C4-2B (cell line): ENCODE measurements around the gene SMC6.

Experiments
- H3K27ac ChIP-seq: fragments of 450-650 bp; 2 replicates; pipeline ENCODE4 v1.5.1; 2017
- ZFX ChIP-seq: fragments of 450-650 bp; IDR thresholded peaks from 2 replicates; pipeline ENCODE4 v1.6.1; 2017
- TF ChIP-seq, protein P1 (sequence below): fragments of 450-650 bp; conservative IDR thresholded peaks from 2 replicates; pipeline ENCODE4 v1.5.1; 2017; ENCODE audit warnings: mild to moderate bottlenecking

SMC6 gene

DNA sequence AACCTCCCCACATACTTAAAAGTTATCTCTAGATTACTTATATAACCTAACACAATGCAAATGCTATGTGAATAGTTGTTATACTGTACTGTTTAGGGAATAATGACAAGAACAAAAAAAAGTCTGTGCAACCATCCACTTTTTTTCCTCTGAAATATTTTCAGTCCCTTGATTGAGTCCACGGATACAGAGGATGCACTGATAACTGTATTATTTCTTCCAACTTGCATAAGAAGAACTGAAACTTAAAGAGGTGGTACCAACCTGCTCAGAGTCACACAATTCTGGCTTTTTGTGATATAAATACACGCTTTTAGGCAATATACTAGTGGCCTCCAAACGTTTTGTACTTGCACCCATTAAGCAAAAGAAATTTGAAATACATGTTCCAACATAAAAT is 1.4 kb downstream of the SMC6 start:
- TF ChIP-seq ZFX: no peak
- TF ChIP-seq, protein P1, sequence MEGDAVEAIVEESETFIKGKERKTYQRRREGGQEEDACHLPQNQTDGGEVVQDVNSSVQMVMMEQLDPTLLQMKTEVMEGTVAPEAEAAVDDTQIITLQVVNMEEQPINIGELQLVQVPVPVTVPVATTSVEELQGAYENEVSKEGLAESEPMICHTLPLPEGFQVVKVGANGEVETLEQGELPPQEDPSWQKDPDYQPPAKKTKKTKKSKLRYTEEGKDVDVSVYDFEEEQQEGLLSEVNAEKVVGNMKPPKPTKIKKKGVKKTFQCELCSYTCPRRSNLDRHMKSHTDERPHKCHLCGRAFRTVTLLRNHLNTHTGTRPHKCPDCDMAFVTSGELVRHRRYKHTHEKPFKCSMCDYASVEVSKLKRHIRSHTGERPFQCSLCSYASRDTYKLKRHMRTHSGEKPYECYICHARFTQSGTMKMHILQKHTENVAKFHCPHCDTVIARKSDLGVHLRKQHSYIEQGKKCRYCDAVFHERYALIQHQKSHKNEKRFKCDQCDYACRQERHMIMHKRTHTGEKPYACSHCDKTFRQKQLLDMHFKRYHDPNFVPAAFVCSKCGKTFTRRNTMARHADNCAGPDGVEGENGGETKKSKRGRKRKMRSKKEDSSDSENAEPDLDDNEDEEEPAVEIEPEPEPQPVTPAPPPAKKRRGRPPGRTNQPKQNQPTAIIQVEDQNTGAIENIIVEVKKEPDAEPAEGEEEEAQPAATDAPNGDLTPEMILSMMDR: no peak
- H3K27ac ChIP-seq: no peak overlapping the region

DNA sequence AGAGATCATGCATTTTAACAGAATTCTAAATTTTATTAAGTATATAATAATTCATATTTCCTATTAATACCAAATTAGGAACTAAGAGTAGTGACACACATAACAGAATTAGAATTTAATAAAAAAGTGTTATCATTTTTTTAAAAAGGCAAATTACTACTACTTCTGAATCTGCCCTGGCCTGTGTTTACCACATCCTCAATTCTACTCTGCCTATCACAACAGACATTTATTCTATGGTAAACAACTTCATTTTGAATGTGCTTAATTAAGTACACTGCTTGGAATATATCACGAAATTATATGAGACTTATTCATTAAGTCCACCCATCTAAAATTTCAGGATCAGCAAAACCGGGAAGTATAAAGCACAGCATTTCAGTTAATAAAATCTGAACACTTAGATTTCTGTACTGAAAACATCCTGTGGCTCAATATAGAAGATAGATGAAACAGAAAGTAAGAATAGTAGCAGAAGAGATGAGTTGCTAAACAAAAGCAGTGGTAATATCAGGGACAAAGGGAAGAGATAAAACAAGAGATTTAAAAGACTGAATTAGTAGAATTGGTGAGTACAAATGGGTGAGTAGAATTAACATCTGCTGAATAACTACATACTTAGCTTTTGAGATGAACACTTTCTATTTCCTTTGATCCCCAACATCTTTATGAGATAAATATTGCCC is 3.7 kb downstream of the SMC6 start:
- TF ChIP-seq, protein P1: no peak
- no peak for TF ChIP-seq ZFX
- no peak overlapping the region for H3K27ac ChIP-seq

DNA sequence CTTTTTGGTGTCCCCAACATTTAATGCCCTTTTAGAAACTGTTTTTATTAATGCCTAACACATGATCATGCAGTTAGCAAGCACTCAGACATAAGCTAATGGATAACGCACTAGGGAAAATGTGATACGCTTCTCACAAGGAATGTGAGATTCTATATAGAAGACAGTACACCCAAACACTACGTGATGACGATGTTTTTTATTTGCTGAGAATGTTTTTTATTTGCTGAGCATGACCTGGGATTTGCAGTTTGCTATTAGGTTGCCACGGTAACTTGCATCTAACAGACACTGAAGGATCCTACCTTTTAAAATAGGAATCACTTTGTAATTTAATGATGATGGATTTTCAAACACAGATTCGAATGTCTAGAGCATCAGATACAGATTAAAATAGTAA is 4.9 kb downstream of the SMC6 start:
- TF ChIP-seq, protein P1: no peak
- TF ChIP-seq ZFX: no peak
- no peak overlapping the region for H3K27ac ChIP-seq

DNA sequence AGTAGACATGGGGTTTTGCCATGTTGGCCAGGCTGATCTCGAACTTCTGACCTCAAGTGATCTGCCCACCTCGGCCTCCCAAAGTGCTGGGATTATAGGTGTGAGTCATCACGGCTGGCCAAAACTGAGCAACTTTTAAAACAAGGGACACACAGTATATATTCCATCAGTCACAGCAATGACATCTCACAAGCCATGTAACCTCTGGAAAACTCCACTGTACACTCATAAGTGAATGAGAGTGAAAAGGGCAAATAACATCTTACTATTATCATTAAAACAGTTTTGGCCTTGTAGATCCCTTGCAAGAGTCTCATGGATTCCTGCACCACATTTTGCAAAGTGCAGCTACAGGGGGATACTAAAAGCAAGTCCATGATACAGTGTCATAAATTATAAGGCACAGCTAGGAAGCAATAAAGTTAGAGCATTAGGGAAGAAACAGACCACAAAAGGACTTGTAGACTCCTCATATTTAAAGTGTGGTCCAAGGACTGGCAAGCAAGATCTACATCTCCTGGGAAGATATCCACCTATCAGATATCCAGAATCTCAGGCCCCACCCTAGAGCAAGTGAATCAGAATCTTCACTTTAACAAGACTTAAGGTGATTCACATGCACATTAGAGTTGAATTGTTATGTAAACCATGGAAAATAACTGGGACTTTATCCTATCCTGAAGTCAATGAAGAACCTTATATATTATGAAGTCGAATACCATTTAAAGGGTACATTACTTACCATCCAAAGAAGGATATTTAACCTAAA is 5.7 kb downstream of the SMC6 start:
- no peak overlapping the region for H3K27ac ChIP-seq
- TF ChIP-seq, protein P1: no peak
- no peak for TF ChIP-seq ZFX

DNA sequence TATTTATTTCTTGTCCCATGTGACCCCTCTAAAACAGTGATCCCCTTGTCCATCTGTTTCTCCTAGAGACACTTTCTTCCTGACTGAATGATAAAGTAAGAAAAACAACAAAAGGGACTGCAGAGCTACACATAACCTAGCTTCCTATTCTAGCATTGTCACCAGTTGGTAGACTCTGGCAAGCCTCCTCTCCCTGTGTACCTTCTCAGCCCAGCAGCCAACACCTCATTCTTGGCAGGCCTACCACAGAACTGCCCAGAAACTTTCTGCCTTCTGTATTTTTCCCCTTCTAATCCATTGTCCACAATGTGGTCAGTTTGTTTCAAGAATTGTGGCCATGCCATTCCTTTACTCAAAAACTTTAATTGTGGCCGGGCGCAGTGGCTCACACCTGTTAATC is 13.4 kb downstream of the SMC6 start:
- no peak for TF ChIP-seq ZFX
- TF ChIP-seq, protein P1: no peak
- no peak overlapping the region for H3K27ac ChIP-seq

DNA sequence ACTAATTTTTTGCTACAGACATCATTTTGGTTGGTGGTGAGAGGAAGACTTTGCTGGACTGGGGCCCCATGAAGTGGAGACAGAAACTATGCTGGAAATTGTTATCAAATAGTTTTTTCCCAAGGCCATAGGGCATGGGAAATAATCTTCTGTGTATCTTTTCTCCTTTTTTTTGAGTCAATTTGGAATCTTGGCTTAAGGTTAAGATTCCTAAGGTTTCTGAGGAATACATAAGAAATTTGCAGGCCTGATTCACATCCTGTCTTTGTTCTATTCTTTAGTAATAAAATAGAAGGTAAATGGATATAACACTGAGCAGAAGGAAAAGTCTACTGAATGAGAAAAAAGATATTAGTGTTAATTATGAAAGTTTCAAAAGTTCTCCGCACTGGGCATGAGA is 16.6 kb downstream of the SMC6 start:
- no peak overlapping the region for H3K27ac ChIP-seq

DNA sequence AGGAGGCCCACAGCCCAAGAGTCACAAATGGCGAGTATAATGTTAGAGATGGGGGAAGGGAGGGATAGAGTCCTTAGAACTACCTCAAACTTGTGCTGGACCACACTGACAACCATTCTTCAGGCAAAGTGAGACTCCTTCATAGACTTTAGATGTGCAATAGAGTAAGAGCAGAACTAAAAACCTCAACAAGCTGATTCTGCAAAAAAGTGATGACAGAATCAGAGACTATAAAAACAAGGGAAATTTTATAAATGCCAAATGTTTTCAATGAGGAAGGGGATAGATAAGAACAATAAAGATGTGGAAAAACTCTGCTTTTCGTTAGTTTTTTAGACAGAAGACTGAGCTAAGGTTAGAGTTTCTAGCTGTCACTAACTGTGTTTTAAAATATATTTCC is 17.7 kb downstream of the SMC6 start:
- no peak overlapping the region for H3K27ac ChIP-seq

More for the DNA sequence above, 16.6 kb downstream of the SMC6 start:
- TF ChIP-seq, protein P1: no peak
- TF ChIP-seq ZFX: no peak

More for the DNA sequence above, 17.7 kb downstream of the SMC6 start:
- TF ChIP-seq ZFX: no peak
- TF ChIP-seq, protein P1: no peak
